CD14-positive monocyte (primary cell): ENCODE results near the gene MXRA7. TPM values are rescaled to one million over a fixed set of nuclear protein-coding genes. Genes with fewer than 3 reads are reported as not detected.

Experiments used
- DNase-seq, 3 donors: peaks; one replicate each; pipeline ENCODE4 v3.0.0-alpha.2; 2011 to 2022
- H2AFZ ChIP-seq: 2 replicates; pipeline ENCODE4 v1.6.0; 2012; ENCODE audit warnings: mild to moderate bottlenecking, low read depth, low read length, inconsistent platforms; ENCODE audit not compliant: insufficient read depth, poor library complexity, severe bottlenecking
- H3K27ac ChIP-seq, 2 donors: 1 replicate in 1 of 2; 2 replicates in 1 of 2; pipeline ENCODE4 v1.5.1; 2012 to 2013; ENCODE audit warnings: low read length in 2 of 2, control low read depth in 1 of 2, inconsistent platforms in 1 of 2, low read depth in 1 of 2, mild to moderate bottlenecking in 1 of 2
- H3K27me3 ChIP-seq, 2 donors: one replicate each; pipeline versions ENCODE4 v1.6.0 to v1.6.1; 2011 to 2013; ENCODE audit warnings: low read length in 2 of 2; ENCODE audit not compliant: control insufficient read depth in 2 of 2, insufficient read depth in 2 of 2
- H3K36me3 ChIP-seq, 2 donors: replicated peaks in 1 of 2; 1 replicate in 1 of 2; 2 replicates in 1 of 2; pipeline versions ENCODE4 v1.5.1 to v1.6.1; 2012 to 2013; ENCODE audit warnings: low read length in 2 of 2, control low read depth in 1 of 2, inconsistent platforms in 1 of 2, mild to moderate bottlenecking in 1 of 2; ENCODE audit not compliant: insufficient read depth in 2 of 2, control insufficient read depth in 1 of 2
- H3K4me1 ChIP-seq, 2 donors: 1 replicate in 1 of 2; 2 replicates in 1 of 2; pipeline versions ENCODE4 v1.5.1 to v1.6.1; 2012 to 2013; ENCODE audit warnings: low read length in 2 of 2, control low read depth in 1 of 2, inconsistent platforms in 1 of 2, mild to moderate bottlenecking in 1 of 2, moderate library complexity in 1 of 2; ENCODE audit not compliant: insufficient read depth in 2 of 2, control insufficient read depth in 1 of 2
- H3K4me2 ChIP-seq: replicated peaks from 2 replicates; pipeline ENCODE3; 2012; ENCODE audit warnings: low read length, moderate library complexity, mild to moderate bottlenecking; ENCODE audit not compliant: poor library complexity, severe bottlenecking; ENCODE audit errors: extremely low read depth
- H3K4me3 ChIP-seq, 3 experiments: fragments of 200-600 bp in 1 of 3; sonication (generic) in 1 of 3; replicated peaks in 1 of 3; 1 replicate in 2 of 3; 2 replicates in 1 of 3; pipeline ENCODE4 v1.5.1; 2011 to 2013; ENCODE audit warnings: low read length in 3 of 3, mild to moderate bottlenecking in 3 of 3, control low read depth in 2 of 3, low read depth in 2 of 3, inconsistent platforms in 1 of 3, moderate library complexity in 1 of 3
- H3K79me2 ChIP-seq: 2 replicates; pipeline ENCODE4 v1.6.0; 2012; ENCODE audit warnings: mild to moderate bottlenecking, control low read depth, inconsistent platforms, low read length, moderate library complexity; ENCODE audit not compliant: insufficient read depth
- H3K9ac ChIP-seq: 2 replicates; pipeline ENCODE4 v1.6.0; 2017; ENCODE audit warnings: low read length, mild to moderate bottlenecking; ENCODE audit not compliant: insufficient read depth, poor library complexity, severe bottlenecking
- H3K9me3 ChIP-seq, 2 donors: replicated peaks in 1 of 2; 1 replicate in 1 of 2; 2 replicates in 1 of 2; pipeline versions ENCODE4 v1.5.1 to v1.6.1; 2012 to 2013; ENCODE audit warnings: low read length in 2 of 2, control low read depth in 1 of 2; ENCODE audit not compliant: control insufficient read depth in 1 of 2, insufficient read depth in 1 of 2
- H4K20me1 ChIP-seq: 2 replicates; pipeline ENCODE4 v1.6.0; 2012; ENCODE audit warnings: mild to moderate bottlenecking, low read length, control low read depth, moderate library complexity; ENCODE audit not compliant: insufficient read depth
- H3K27ac Mint-ChIP-seq, 7 donors: one replicate each; pipeline ENCODE4 v1.8.0; 2020; ENCODE audit warnings: mild to moderate bottlenecking in 7 of 7, mixed read lengths in 7 of 7, moderate library complexity in 6 of 7, inconsistent platforms in 2 of 7
- H3K27me3 Mint-ChIP-seq, 3 donors: one replicate each; pipeline ENCODE4 v1.8.0; 2021 to 2022; ENCODE audit warnings: low read depth in 3 of 3, mild to moderate bottlenecking in 3 of 3, mixed read lengths in 3 of 3, moderate library complexity in 3 of 3, inconsistent platforms in 1 of 3
- H3K36me3 Mint-ChIP-seq, 2 donors: one replicate each; pipeline ENCODE4 v1.8.0; 2020; ENCODE audit warnings: mixed read lengths in 2 of 2, inconsistent platforms in 1 of 2, mild to moderate bottlenecking in 1 of 2
- H3K4me1 Mint-ChIP-seq: one replicate; pipeline ENCODE4 v1.8.0; 2020; ENCODE audit warnings: mild to moderate bottlenecking, mixed read lengths
- H3K4me3 Mint-ChIP-seq, 2 donors: one replicate each; pipeline ENCODE4 v1.8.0; 2020; ENCODE audit warnings: mild to moderate bottlenecking in 2 of 2, mixed read lengths in 2 of 2, moderate library complexity in 1 of 2
- H3K9me3 Mint-ChIP-seq, 7 donors: one replicate each; pipeline ENCODE4 v1.8.0; 2020 to 2022; ENCODE audit warnings: mixed read lengths in 7 of 7, mild to moderate bottlenecking in 6 of 7, moderate library complexity in 6 of 7, inconsistent platforms in 2 of 7
- CTCF ChIP-seq: fragments of 200-600 bp; IDR thresholded peaks from one replicate; pipeline ENCODE4 v1.8.0; 2022; ENCODE audit warnings: antibody characterized with exemption, mild to moderate bottlenecking
- WGBS: methylation state at CpG from one replicate; pipeline ENCODE4 v1.1.5; 2013; ENCODE audit warnings: missing lambda C conversion rate; ENCODE audit not compliant: insufficient coverage; 5-methylcytosine and 5-hydroxymethylcytosine counted together
- intact Hi-C, 2 donors: fragments of 100-400 bp; cut with micrococcal nuclease; formaldehyde crosslinking; loops; one replicate each; pipeline versions ENCODE4 v1.15.0 to v1.15.1; 2023
- polyA plus RNA-seq, 3 donors: library from polyadenylated mRNA; depleted of rRNA in 1 of 3; unstranded in 2 of 3; stranded (reverse) in 1 of 3; fragments of 300-500 nt in 2 of 3; fragments of >200 nt in 1 of 3; fragmentation: Illumina TruSeq in 2 of 3; gene quantifications; 1 replicate in 2 of 3; 2 replicates in 1 of 3; pipeline ENCODE4 v1.2.3, GENCODE V29; 2012 to 2021

MXRA7 gene
- polyA plus RNA-seq, 3 donors = 0.13 to 0.81 (median 0.30) TPM

DNA sequence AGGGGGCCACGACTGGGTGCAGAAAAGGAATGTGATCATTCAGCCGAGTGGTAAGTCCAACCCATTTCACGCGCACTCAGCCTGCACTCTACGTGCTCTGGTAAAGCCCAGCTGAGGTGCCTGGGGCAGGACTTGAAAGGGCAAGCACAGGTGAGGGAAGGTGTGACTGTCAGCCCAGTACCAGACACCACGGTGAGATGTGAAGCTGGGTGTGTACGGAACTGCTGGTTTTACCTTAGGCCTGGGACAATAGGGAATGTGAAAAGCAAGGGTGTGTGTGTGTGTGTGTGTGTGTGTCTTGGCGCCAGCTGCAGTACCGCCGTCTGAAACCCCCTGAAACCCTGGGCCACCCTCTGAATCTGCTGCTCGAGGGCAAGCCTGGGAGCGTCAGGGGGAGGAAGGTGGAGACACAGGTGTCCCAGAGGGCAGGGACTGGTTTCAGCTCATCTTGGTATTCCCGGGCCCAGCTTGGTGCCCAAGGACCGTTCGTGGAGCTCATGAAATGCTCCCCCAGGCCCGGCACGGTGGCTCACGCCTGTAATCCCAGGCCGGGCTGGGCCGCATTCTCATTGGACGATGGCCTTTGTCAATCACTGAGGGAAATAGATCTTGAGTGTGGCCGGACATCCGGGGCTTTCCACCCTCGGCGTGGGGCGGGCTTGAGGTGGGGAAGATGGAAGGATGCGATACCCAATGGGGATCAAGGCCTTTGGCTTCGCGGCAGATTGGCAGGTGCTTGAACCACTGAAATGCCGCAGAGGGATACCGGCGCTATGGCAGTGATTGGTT is 39.4 kb downstream of the MXRA7 start:
- peaks cover 18% of the 10 kb centered on the region for H3K4me1 Mint-ChIP-seq

More for the DNA sequence above, 39.4 kb downstream of the MXRA7 start:
- peaks cover 12 to 15% of the 10 kb centered on the region in 2 donors for H3K4me1 ChIP-seq
- H3K27me3 ChIP-seq = no peaks in the 10 kb centered on the region
- peaks cover 4 to 7% (median 7%) of the 10 kb centered on the region in 3 donors for H3K27me3 Mint-ChIP-seq
- no peaks in the 10 kb centered on the region for H3K9me3 ChIP-seq
- DNase-seq = peak; percentile 99 to 100 (median 100)
- H2AFZ ChIP-seq = peak overlapping the region; percentile 94
- H3K9ac ChIP-seq = peak overlapping the region; percentile 73
- intact Hi-C loops = loop anchor here (5.0 to 10.0 kb wide), 2 partner anchors 53 to 56 kb away; partner anchors contain the start of genes JMJD6 (in 2 of the 2) and METTL23 (in 2 of the 2)
- no peaks in the 10 kb centered on the region for H3K36me3 Mint-ChIP-seq
- WGBS = 28% methylated on average over 32 of the region's 32 CpGs
- TF ChIP-seq CTCF = no peak
- H3K4me3 Mint-ChIP-seq = peak overlapping the region; percentile 81 to 94
- no peaks in the 10 kb centered on the region for H4K20me1 ChIP-seq
- H3K27ac ChIP-seq = peak overlapping the region; percentile 64 to 86
- H3K9me3 Mint-ChIP-seq = peaks cover 0 to 2% (median 0%) of the 10 kb centered on the region in 7 donors
- peak overlapping the region; percentile 82 to 96 (median 92) for H3K27ac Mint-ChIP-seq
- H3K79me2 ChIP-seq = no peaks in the 10 kb centered on the region
- peak overlapping the region; percentile 66 to 90 (median 87) for H3K4me3 ChIP-seq
- H3K4me2 ChIP-seq = peak overlapping the region; percentile 87
- H3K36me3 ChIP-seq = no peaks in the 10 kb centered on the region
